ENCODE measurements around the gene CACNA1G.

The CACNA1G gene

DNA sequence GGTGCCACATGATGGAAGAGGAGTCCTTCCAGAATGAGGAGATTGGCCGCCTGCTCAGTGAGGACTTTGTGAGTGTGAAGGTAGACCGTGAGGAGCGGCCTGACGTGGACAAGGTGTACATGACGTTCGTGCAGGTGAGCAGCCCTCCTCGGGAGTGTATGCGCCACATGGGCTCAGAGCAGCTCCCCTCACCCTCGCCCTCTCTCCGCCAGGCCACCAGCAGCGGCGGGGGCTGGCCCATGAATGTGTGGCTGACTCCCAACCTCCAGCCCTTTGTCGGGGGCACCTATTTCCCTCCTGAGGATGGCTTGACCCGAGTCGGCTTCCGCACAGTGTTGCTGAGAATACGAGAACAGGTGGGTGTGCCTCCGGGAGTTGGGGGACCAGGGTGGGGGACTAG lies 11.7 kb upstream of the CACNA1G start:
- no peak for DNase-seq (ENCODE audit: low spot score)

DNA sequence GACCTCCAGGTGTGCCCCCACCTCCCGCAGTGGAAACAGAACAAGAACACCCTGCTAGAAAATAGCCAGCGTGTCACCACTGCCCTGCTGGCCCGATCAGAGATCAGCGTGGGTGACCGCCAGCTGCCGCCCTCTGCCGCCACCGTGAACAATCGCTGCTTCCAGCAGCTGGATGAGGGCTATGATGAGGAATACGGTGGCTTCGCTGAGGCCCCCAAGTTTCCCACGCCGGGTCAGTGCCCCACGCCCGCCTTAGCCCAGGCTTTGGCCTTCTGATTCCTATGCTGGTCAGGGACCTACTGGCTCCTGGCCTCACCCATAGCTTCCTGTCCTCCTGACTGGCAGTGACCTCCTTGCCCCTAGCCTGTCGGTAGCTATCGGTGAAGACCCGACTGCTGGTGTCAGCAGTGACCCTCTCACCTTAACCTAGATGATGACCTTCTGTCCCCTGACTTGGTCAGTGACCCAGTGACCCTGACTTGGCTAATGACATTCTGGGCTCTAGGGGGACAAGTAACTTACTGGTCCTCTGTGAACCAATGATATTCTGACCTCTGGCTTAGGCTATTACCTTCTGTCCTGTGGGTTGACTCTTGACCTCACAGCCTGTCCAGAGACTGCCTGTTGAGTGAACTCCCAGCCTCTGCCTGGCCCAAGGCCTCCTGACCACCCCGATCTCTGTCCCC lies 11.1 kb upstream of the CACNA1G start:
- DNase-seq (ENCODE audit: low spot score), result no peak

DNA sequence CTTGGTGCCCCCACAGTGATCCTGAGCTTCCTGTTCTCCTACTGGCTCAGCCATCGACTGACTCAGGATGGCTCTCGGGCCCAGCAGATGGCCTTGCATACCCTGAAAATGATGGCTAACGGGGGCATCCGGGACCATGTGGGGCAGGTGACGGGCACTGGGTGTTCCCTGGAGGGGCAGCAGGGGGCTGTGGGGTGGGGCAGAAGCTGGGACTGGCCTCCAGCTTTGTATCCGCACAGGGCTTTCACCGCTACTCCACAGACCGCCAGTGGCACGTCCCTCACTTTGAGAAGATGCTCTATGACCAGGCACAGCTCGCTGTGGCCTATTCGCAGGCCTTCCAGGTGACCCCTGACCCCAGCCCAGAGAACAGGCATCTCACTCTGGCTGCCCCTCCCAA lies 10.5 kb upstream of the CACNA1G start:
- DNase-seq (ENCODE audit: low spot score), result no peak

DNA sequence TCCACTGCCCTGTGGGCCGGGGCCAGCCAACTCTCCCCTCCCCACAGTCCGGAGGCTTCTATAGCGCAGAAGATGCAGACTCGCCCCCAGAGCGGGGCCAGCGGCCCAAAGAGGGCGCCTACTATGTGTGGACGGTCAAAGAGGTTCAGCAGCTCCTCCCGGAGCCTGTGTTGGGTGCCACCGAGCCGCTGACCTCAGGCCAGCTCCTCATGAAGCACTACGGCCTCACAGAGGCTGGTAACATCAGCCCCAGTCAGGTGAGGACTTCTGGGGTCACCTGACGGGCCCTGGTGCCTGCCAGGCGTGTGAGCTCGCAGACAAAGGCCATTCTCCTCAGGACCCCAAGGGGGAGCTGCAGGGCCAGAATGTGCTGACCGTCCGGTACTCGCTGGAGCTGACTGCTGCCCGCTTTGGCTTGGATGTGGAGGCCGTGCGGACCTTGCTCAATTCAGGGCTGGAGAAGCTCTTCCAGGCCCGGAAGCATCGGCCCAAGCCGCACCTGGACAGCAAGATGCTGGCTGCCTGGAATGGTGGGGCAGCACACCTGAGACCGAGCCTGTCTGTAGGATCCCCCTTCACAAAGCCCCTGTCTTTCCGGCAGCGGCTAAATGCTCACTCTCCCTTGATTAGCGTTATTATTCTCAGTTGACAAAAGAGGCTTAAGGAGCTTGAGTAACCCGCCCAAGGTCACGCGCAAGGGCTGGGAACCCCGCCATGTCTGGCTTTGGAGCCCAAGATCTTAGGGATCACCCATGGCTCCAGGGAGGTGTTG lies 9.7 kb upstream of the CACNA1G start:
- peak; percentile 90 for DNase-seq (ENCODE audit: low spot score)

DNA sequence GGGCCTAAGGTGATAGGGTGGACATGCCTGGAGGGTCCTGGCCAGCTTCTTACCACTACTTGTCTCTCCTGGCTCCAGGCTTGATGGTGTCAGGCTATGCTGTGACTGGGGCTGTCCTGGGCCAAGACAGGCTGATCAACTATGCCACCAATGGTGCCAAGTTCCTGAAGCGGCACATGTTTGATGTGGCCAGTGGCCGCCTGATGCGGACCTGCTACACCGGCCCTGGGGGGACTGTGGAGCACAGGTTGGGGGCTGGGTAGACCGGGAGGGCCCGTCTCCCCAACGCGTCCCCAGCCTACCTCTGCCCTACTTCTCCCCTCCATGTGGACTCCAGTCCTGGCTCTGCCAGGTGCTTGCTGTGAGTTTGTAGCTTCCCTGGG lies 9.1 kb upstream of the CACNA1G start:
- DNase-seq (ENCODE audit: low spot score), result no peak

DNA sequence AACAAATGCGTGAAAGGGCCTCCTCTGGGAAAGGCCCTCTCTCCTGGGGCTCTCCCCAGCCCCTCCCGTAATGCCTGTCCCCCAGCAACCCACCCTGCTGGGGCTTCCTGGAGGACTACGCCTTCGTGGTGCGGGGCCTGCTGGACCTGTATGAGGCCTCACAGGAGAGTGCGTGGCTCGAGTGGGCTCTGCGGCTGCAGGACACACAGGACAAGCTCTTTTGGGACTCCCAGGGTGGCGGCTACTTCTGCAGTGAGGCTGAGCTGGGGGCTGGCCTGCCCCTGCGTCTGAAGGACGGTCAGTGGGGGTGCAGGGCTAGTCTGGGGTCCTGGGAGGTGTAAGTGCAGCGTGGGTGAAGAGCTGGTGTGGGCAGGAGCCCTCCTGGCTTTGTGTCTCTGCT lies 8.6 kb upstream of the CACNA1G start:
- no peak for DNase-seq (ENCODE audit: low spot score)

DNA sequence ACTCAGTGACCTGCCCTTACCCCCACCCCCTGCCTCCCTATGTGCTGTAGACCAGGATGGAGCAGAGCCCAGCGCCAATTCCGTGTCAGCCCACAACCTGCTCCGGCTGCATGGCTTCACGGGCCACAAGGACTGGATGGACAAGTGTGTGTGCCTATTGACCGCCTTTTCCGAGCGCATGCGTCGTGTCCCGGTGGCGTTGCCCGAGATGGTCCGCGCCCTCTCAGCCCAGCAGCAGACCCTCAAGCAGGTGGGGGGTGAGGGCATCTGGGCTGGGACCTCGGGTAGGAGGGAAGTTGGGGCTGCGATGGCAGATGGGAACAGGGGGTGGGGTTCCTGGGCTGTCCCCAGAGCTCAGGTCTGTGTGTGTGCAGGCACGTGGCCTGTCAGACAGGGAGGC lies 6.3 kb upstream of the CACNA1G start:
- no peak for DNase-seq (ENCODE audit: low spot score)

DNA sequence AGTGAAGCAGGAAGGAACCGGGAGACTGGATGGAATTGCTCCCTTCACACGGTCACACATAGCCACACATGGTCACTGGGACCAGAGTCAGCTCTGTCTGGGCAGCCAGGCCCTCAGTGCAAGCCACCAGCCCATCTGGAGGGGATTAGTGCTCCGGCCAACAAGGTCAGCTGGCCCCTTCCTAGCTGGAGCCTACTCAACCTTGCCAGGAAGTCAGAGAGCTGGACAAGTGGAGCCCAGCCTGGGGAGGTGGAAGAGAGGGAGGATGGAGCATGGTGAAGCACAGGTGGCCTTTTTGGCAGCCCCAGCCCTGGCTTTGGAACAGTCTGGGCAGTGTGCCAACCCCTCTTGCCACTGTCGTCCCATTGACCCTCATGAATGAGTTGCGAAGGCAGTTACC lies 3.7 kb upstream of the CACNA1G start:
- no peak for DNase-seq (ENCODE audit: low spot score)

DNA sequence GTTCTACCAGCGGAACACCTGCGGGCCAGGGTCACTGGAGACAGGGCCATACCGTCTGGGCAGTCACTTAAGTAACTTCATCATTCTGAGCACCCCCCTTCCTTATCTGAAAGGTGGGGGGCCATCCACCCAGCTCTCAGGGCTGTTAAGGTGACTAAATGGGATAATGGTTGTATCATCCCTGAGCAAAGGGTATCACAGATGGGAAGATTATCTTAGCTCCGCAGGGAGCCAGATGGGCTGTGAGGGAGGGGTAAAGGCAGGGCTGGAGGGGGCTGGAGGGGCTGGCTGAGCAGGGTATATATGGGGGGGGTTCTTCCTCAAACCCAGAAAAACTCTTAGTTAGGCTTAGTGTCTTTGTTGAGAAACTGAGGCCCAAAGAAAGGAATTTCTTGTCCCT lies 2.9 kb upstream of the CACNA1G start:
- DNase-seq (ENCODE audit: low spot score), result no peak

DNA sequence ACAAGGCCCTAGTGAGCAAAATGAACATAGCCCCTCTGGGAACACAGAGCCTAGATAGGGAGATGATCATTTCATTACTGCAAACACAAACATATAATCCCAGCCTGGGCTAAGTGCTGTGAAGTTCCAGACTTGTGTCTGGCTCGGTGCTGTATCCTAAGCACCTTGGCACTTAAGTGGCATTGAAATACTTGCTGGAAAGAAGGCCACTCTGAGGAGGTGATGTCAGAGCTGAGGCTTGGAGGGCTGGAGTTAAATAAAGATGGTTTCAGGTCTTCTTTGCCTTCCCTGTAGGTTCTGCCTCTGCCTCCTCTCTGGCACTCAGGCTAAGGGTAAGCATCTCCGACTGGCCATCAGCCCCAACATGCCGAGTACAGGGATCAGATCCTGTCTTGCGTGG lies 2.4 kb upstream of the CACNA1G start:
- DNase-seq (ENCODE audit: low spot score), result no peak

DNA sequence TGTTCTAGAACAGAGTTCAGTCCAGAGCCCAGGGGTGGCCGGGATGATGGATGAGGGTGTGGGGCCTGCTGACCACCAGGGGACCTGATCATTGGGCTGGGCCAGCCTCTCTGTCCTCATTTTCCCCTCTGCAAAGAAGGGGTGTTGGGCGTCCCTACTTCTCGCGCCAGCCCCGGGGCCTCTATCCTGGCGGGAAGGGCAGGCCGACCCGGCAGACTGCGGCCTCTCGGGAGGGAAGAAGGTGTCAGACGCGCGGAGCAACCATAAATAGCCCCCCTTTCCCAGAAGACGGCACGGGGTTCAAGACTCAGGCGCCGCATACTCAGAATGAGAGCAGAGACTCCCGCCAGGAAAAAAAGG lies 2.0 kb upstream of the CACNA1G start:
- no peak for DNase-seq (ENCODE audit: low spot score)

DNA sequence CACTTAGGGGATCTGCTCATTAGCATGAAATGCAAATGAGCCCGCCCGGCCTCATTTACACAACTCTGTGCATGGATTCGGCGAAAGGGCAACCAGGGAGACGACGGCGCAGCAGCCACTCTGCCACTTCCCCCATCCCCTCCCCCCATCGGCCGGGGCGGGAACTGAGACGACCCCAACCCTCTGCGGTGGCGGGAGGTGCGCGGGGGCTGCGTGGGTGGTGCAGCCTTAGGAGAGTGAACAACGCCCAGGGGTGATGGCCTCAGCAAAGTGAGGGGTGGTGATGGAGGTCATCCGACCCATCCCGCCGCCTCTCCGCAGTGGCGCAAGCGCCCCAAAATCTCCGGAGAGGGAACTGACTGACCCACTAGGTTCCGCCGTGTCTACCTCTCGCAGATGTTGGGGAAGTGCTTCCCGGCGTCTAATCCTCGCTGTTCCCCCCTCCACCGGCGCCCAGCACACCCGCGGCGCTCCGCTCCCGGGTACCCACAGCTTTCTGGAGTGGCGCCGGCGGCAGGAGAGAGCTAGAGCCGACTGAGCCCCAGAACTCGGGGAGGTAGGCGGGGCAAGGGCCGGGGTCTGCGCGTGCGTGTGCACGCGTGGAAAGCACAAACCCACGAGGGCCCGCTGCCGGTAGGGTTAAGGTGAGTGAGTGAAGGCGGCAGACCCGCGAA lies 1.4 kb upstream of the CACNA1G start:
- DNase-seq (ENCODE audit: low spot score), result no peak

DNA sequence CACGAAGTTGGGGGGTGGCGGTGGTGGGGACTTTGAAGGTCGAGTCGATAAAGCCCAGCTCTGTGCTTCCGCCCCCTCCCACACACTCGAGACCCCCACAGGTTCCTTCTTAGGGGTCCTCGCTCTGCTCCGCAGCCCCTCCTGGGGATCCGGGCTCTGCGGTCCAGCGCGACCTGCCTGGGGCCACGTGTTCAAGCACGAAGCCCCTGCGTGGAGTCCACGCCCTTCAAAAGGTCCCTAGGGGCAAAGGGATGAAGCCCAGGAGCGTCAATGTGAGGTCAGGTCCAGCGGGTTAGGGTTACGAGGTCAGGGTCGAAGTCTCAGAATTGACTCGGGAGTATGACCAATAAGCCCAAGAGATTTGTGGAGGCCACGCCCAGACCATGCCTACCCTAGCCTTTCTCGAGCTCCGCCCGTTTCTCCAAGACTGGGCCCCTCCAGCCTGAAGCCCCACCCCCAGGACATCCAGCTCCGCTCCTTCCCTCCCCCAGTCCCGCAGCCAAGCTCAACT lies 786 bp upstream of the CACNA1G start:
- DNase-seq (ENCODE audit: low spot score), result no peak

DNA sequence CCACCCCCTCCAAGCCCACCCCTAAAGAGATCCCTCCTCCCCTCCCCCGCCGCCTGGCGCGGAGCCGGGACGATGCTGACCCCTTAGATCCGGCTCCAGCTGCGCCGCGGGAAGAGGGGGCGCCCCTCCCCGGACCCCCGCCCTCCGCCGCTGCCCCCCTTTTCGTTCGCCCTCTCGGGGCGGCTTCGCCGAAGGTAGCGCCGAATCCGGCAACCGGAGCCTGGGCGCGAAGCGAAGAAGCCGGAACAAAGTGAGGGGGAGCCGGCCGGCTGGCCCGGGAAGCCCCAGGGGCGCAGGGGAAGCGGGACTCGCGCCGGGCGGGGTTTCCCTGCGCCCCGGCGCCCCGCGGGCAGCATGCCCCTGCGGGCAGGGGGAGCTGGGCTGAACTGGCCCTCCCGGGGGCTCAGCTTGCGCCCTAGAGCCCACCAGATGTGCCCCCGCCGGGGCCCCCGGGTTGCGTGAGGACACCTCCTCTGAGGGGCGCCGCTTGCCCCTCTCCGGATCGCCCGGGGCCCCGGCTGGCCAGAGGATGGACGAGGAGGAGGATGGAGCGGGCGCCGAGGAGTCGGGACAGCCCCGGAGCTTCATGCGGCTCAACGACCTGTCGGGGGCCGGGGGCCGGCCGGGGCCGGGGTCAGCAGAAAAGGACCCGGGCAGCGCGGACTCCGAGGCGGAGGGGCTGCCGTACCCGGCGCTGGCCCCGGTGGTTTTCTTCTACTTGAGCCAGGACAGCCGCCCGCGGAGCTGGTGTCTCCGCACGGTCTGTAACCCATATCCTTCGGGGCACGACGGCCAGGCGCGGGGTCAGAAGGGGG lies 623 bp downstream of the CACNA1G start:
- no peak for DNase-seq (ENCODE audit: low spot score)

DNA sequence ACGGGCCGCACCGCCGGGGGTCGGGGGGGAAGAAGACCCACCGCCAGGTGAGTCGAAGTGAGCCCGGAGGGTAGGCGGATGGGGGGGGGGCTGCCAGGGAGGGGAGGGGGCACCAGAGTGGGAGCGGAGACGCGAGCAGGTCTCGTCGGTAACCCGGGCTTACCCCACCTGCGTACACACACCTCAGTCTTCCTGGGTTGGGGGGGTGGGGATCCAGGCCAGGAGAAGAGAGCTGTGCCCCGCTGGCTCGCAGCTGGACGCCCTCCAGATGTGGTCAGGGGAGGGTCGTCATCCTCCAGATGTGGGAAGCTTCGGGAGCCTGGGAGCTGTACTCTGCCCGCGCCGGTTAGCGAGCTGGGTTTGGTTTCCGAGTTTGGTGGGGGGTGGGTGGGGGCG lies 1.2 kb downstream of the CACNA1G start:
- no peak for DNase-seq (ENCODE audit: low spot score)

DNA sequence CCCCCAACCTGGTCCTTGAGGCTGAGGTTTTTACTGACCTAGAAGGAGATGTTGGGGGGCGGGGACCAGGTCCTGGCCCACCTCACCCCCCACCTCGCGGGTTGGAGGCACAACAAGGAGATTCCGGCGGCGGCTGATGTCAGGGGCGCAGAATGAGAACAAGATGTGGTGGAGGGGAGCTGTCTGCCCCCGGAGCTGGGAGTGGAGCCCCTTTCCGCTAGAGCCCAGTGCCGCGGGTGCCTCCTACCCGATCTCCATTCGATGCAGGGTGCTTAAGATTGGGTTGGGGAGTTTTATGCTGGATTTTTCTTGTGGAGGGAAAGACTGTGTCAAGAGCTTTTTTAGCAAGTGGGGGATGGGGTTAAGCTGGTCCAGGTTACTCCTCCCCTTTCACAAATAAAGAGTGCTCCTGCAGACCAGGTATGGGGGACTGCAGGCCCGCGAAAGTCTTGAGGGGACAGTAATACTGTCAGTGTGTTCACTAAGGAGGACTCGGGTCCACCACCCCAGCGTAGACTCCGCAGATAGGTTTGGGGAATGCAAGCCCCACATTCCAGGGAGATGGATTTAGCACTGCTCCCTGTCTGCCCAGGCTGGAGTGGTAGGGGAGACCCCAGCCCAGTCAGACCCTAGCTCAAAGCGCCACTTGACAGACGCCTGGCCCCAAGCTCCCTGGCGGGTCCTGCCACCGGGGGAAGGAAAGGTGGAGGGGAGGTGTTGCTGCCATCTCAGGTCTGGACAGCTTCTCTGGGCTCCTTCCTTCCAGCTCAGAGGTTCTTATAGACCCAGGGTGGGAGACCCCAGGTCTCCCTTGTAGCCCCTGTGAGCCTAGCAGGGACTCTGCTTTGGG lies 2.0 kb downstream of the CACNA1G start:
- DNase-seq (ENCODE audit: low spot score), result no peak

DNA sequence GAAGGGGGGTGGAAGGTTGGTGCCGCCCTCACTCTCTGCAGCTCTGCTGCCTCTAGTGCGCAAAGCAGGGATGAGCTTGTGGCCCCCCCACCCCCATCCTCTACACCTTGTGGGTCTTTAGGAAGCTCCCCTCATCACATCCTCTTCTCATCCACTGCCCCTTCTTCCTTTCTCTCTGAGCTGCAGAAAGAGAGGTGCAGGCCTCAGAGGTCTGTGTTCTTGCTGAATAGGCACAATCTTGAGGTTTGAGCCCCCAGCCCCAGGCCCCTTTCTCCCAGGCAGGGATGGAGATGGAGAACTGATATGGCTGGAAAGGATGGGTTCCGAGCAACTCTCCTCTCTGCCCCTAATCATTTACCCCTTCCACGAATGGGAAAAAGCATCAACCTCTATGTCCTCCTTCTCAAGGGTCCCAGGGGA lies 2.6 kb downstream of the CACNA1G start:
- no peak for DNase-seq (ENCODE audit: low spot score)

DNA sequence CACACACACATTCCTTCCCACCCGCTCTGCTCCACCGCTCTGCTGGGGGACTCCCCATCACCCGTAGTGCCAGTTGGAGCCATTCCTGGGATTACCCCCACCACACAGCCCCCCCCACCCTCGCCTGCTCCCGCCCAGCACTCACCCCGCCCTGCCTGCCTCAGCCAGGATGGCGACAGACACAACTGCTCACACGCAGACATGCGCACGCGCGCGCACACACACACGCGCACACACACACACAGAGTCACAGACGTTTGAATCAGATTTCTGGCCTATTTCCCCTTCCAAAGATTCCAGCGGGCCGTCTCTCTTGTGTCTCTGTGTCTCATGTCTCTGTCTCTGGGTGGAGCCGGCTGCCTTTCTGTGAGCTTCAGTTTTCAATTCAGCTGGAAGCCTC lies 4.4 kb downstream of the CACNA1G start:
- peak; percentile 56 for DNase-seq (ENCODE audit: low spot score)

DNA sequence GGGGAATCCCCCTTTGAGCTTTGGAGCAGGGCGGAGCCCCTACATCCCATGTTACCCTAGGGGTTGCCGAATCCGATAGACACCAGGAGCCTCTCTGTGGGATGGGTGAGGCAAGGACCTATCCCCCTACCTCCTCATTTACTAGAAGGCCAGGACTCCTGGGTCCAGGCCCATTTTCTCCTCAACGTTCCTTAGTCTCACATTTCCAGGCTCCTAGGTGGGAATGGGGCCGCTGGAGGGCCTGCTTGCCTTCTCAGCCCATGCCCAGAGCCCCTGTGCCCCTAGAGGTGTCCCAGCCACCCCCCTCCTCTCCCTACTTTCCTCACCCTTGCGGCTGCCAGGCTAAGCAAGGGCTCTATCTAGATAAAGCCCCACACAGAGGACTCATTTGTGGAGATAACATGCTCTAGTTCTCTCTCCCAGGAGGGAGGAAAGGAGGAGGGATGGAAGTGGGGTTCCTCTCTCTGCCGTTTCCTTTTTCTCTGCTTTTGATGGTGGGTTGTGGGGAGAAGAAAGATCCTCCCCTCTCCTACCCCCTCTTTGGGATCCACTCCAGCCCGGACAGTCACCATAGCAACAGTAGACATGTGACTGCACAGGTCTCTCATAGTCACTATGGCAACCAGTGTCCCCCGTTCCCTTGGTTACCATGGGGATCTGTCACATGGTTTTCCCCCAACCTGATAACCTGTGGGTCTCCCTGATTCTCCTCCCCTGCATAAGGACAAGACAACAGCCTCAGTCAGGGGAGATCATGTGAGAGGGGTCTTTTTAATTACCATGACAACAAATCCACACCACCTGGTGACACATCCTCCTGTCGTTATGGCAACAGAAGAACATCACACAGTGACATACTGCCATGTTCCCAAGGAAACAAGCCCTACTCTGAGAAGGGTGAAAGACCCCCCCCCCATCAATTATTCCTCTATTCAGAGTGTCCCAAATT lies 5.2 kb downstream of the CACNA1G start:
- peak; percentile 83 for DNase-seq (ENCODE audit: low spot score)

DNA sequence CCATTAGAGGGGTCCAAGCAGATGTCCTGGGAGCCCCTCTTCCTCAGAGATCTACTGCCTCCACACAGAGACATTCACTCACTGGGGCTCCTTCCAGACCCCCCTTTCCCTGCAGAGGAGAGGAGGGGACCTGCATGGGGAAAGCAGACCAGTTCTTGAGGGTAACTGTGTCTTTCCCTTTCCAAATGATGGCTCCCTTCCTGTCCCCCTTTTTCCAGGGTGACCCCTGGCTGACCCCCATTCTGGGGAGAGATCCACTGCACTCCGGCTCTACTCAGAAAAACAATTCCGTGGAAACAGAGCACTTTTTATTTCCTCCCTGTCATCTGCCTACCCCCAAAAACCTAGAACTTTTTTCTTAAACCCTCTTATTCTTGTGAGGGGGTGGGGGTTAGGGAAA lies 6.4 kb downstream of the CACNA1G start:
- no peak for DNase-seq (ENCODE audit: low spot score)

All from Ammon's horn (tissue), 1 donor.